GM12875 (cell line): Measurements from ENCODE around the gene KIF26B.

ENCODE experiments used
- H3K4me3 ChIP-seq: one replicate; pipeline ENCODE4 v1.5.1; 2011; ENCODE audit warnings: low read depth, low read length, control low read depth
- CTCF ChIP-seq: IDR thresholded peaks from 2 replicates; pipeline ENCODE4 v1.5.1; 2011; ENCODE audit warnings: low read depth, mild to moderate bottlenecking, control low read depth, inconsistent platforms, low read length, moderate library complexity, borderline replicate concordance; ENCODE audit not compliant: insufficient read depth

Gene KIF26B

GRCh38 chr1:245111073-245111472 is 43.7 kb upstream of the KIF26B start:
- TF ChIP-seq CTCF = no peak
- H3K4me3 ChIP-seq = no peak overlapping the region

GRCh38 chr1:245113649-245114048 is 41.1 kb upstream of the KIF26B start:
- TF ChIP-seq CTCF = no peak
- no peak overlapping the region for H3K4me3 ChIP-seq

- no peak for TF ChIP-seq CTCF
- no peak overlapping the region for H3K4me3 ChIP-seq
These were observed 38.7 kb upstream of the KIF26B start for GRCh38 chr1:245116131-245116530.

- no peak overlapping the region for H3K4me3 ChIP-seq
- no peak for TF ChIP-seq CTCF
These were observed 38.0 kb upstream of the KIF26B start for GRCh38 chr1:245116751-245117150.

- no peak for TF ChIP-seq CTCF
- H3K4me3 ChIP-seq = no peak overlapping the region
These were observed 36.7 kb upstream of the KIF26B start for GRCh38 chr1:245118066-245118465.

- no peak for TF ChIP-seq CTCF
These were observed 36.0 kb upstream of the KIF26B start for GRCh38 chr1:245118806-245119205.

GRCh38 chr1:245121523-245121922 is 33.3 kb upstream of the KIF26B start:
- H3K4me3 ChIP-seq = no peak overlapping the region
- TF ChIP-seq CTCF = no peak

More at GRCh38 chr1:245118806-245119205, 36.0 kb upstream of the KIF26B start:
- no peak overlapping the region for H3K4me3 ChIP-seq
